H1 (cell line): ENCODE measurements around the gene TBC1D10A. TPM values are rescaled to one million over a fixed set of nuclear protein-coding genes. Genes with fewer than 3 reads are reported as not detected.

Source experiments
- CTCF ChIA-PET: fragments of 300-600 bp; sonication (Branson Sonifier 250); formaldehyde crosslinking; loops from one replicate; lab custom pipeline; 2021; ENCODE audit not compliant: partially characterized antibody; lab: Charles Lee
- POLR2A ChIA-PET: fragments of 300-600 bp; sonication (Branson Sonifier 250); formaldehyde crosslinking; loops from one replicate; lab custom pipeline; 2021; ENCODE audit warnings: inconsistent platforms; ENCODE audit not compliant: partially characterized antibody; lab: Charles Lee
- DNase-seq, 2 experiments: peaks; one replicate each; pipeline versions ENCODE4 v3.0.0 to v3.0.0-alpha.2; 2010 to 2022; ENCODE audit warnings: low spot score in 2 of 2, low read depth in 1 of 2, mixed read lengths in 1 of 2
- FAIRE-seq: peaks from 2 replicates; lab custom pipeline; 2011; peaks lifted over from hg19 to GRCh38; lab: Jason Lieb, UNC
- H2AFZ ChIP-seq: 2 replicates; pipeline ENCODE4 v1.8.1; 2012; ENCODE audit warnings: low read length, inconsistent platforms
- H2AK5ac ChIP-seq: 2 replicates; pipeline ENCODE4 v1.6.1; 2013; ENCODE audit warnings: low read depth, low read length
- H2BK120ac ChIP-seq: replicated peaks from 2 replicates; pipeline ENCODE3; 2013; ENCODE audit warnings: low read depth, low read length, inconsistent platforms
- H2BK12ac ChIP-seq: 2 replicates; pipeline ENCODE4 v1.6.1; 2013; ENCODE audit warnings: low read depth, low read length
- H2BK15ac ChIP-seq: 2 replicates; pipeline ENCODE4 v1.6.1; 2013; ENCODE audit warnings: low read length
- H2BK20ac ChIP-seq: 2 replicates; pipeline ENCODE4 v1.6.1; 2013; ENCODE audit warnings: low read length
- H2BK5ac ChIP-seq: 2 replicates; pipeline ENCODE4 v1.6.1; 2013; ENCODE audit warnings: low read depth, low read length
- H3K14ac ChIP-seq: 2 replicates; pipeline ENCODE4 v1.6.1; 2013; ENCODE audit warnings: inconsistent platforms; ENCODE audit not compliant: insufficient read length
- H3K18ac ChIP-seq: 2 replicates; pipeline ENCODE4 v1.6.1; 2013; ENCODE audit warnings: low read length; ENCODE audit errors: extremely low read depth
- H3K23ac ChIP-seq: 2 replicates; pipeline ENCODE4 v1.6.1; 2013; ENCODE audit warnings: inconsistent platforms; ENCODE audit not compliant: insufficient read length
- H3K23me2 ChIP-seq: 2 replicates; pipeline ENCODE4 v1.6.1; 2013; ENCODE audit warnings: low read depth, low read length
- H3K27ac ChIP-seq: 2 replicates; pipeline ENCODE4 v1.6.1; 2011; ENCODE audit warnings: low read depth, low read length, inconsistent platforms
- H3K27me3 ChIP-seq, 4 experiments: replicated peaks in 1 of 4; 1 replicate in 1 of 4; 2 replicates in 3 of 4; pipeline versions ENCODE4 v1.6.1 to v1.8.1; 2011 to 2013; ENCODE audit warnings: low read length in 3 of 4, mild to moderate bottlenecking in 3 of 4, inconsistent platforms in 2 of 4, mixed read lengths in 2 of 4, moderate library complexity in 1 of 4; ENCODE audit not compliant: control insufficient read depth in 3 of 4, insufficient read depth in 3 of 4; ENCODE audit errors: extremely low read depth in 1 of 4
- H3K36me3 ChIP-seq, 4 experiments: 2 replicates each; pipeline versions ENCODE4 v1.6.1 to v1.8.1; 2011 to 2013; ENCODE audit warnings: mild to moderate bottlenecking in 4 of 4, low read length in 3 of 4, moderate library complexity in 2 of 4, control low read depth in 1 of 4, inconsistent platforms in 1 of 4; ENCODE audit not compliant: insufficient read depth in 4 of 4, control insufficient read depth in 2 of 4
- H3K4ac ChIP-seq: replicated peaks from 2 replicates; pipeline ENCODE3; 2013; ENCODE audit warnings: low read length, low read depth, mixed read lengths, inconsistent platforms; ENCODE audit not compliant: insufficient read length
- H3K4me1 ChIP-seq, 4 experiments: replicated peaks in 1 of 4; 1 replicate in 1 of 4; 2 replicates in 3 of 4; pipeline versions ENCODE4 v1.6.1 to v1.8.1; 2011 to 2013; ENCODE audit warnings: low read length in 3 of 4, inconsistent platforms in 2 of 4, mixed read lengths in 1 of 4; ENCODE audit not compliant: insufficient read depth in 4 of 4, control insufficient read depth in 3 of 4
- H3K4me2 ChIP-seq, 2 experiments: 2 replicates each; pipeline versions ENCODE4 v1.6.1 to v1.8.1; 2011 to 2013; ENCODE audit warnings: low read depth in 2 of 2, low read length in 2 of 2, control low read depth in 1 of 2, inconsistent platforms in 1 of 2, mild to moderate bottlenecking in 1 of 2; ENCODE audit not compliant: insufficient read depth in 1 of 2
- H3K4me3 ChIP-seq, 4 experiments: fragments of 200-600, 300-600 bp in 1 of 4; sonication (generic), shearing (Covaris generic), sonication (Bioruptor Twin) in 1 of 4; 2 replicates each; pipeline versions ENCODE4 v1.5.1 to v1.8.1; 2011 to 2016; ENCODE audit warnings: low read length in 4 of 4, low read depth in 3 of 4, control low read depth in 2 of 4, inconsistent platforms in 2 of 4, mild to moderate bottlenecking in 2 of 4, mixed read lengths in 1 of 4, moderate library complexity in 1 of 4; ENCODE audit not compliant: insufficient read depth in 2 of 4; ENCODE audit errors: extremely low read depth in 1 of 4
- H3K56ac ChIP-seq: replicated peaks from 2 replicates; pipeline ENCODE3; 2013; ENCODE audit warnings: low read depth, mild to moderate bottlenecking, mixed read lengths, low read length, inconsistent platforms; ENCODE audit not compliant: insufficient read length
- H3K79me1 ChIP-seq: 2 replicates; pipeline ENCODE4 v1.6.1; 2013; ENCODE audit warnings: low read depth, low read length, control low read depth
- H3K79me2 ChIP-seq, 2 experiments: 2 replicates each; pipeline versions ENCODE4 v1.6.1 to v1.8.1; 2012 to 2013; ENCODE audit warnings: low read length in 2 of 2, mild to moderate bottlenecking in 2 of 2, inconsistent platforms in 1 of 2; ENCODE audit not compliant: insufficient read depth in 2 of 2, control insufficient read depth in 1 of 2
- H3K9ac ChIP-seq, 4 experiments: replicated peaks in 1 of 4; 1 replicate in 1 of 4; 2 replicates in 3 of 4; pipeline versions ENCODE4 v1.6.1 to v1.8.1; 2011 to 2013; ENCODE audit warnings: low read depth in 3 of 4, low read length in 3 of 4, control low read depth in 2 of 4, mild to moderate bottlenecking in 2 of 4, moderate library complexity in 2 of 4, inconsistent platforms in 1 of 4; ENCODE audit errors: extremely low read depth in 1 of 4
- H3K9me3 ChIP-seq, 2 experiments: 2 replicates each; pipeline versions ENCODE4 v1.6.1 to v1.8.1; 2012 to 2013; ENCODE audit warnings: mild to moderate bottlenecking in 2 of 2, moderate library complexity in 2 of 2, control low read depth in 1 of 2, inconsistent platforms in 1 of 2, low read depth in 1 of 2, low read length in 1 of 2, mixed read lengths in 1 of 2; ENCODE audit not compliant: insufficient read depth in 2 of 2
- H4K20me1 ChIP-seq, 2 experiments: replicated peaks in 1 of 2; 2 replicates each; pipeline versions ENCODE3 to v1.8.1; 2011 to 2013; ENCODE audit warnings: inconsistent platforms in 2 of 2, low read length in 2 of 2, mild to moderate bottlenecking in 1 of 2; ENCODE audit not compliant: insufficient read depth in 2 of 2, control insufficient read depth in 1 of 2
- H4K5ac ChIP-seq: 2 replicates; pipeline ENCODE4 v1.6.1; 2013; ENCODE audit warnings: low read length, low read depth, mixed read lengths, inconsistent platforms; ENCODE audit not compliant: insufficient read length
- H4K8ac ChIP-seq: 2 replicates; pipeline ENCODE4 v1.8.0; 2013; ENCODE audit warnings: mild to moderate bottlenecking, moderate library complexity, low read length, inconsistent platforms; ENCODE audit not compliant: insufficient read depth; ENCODE audit errors: extremely low read depth
- H4K91ac ChIP-seq: replicated peaks from 2 replicates; pipeline ENCODE3; 2013; ENCODE audit warnings: low read length, mixed read lengths, inconsistent platforms; ENCODE audit not compliant: insufficient read length
- WGBS, 2 experiments: shearing (Covaris generic) in 1 of 2; methylation state at CpG; one replicate each; pipeline versions ENCODE4 v1.1.6 to v1.1.7; 2013 to 2015; ENCODE audit warnings: low lambda C conversion rate in 2 of 2, mixed read lengths in 2 of 2, inconsistent platforms in 1 of 2, low coverage in 1 of 2, missing lambda C conversion rate in 1 of 2; ENCODE audit not compliant: insufficient replicate concordance in 2 of 2, insufficient coverage in 1 of 2, insufficient read length in 1 of 2; ENCODE audit errors: extremely low coverage in 1 of 2, missing lambda C conversion rate in 1 of 2; 5-methylcytosine and 5-hydroxymethylcytosine counted together
- polyA plus RNA-seq, 7 experiments: library from polyadenylated mRNA; depleted of rRNA in 3 of 7; stranded (reverse) in 5 of 7; unstranded in 2 of 7; fragments of >200 nt in 5 of 7; fragments of 200-250 nt in 2 of 7; gene quantifications; 1 replicate in 5 of 7; 2 replicates in 1 of 7; 4 replicates in 1 of 7; pipeline versions ENCODE4 v1.2.1 to v1.2.3, GENCODE V29; 2011 to 2013; ENCODE audit warnings: missing spikeins in 2 of 7, mixed read lengths in 2 of 7
- total RNA-seq: library from RNA; stranded (reverse); fragmentation: NEBNext Ultra II Directional; extraction: Animal tissue kit (Norgen Biotek cat#: 25700); gene quantifications from 2 replicates; pipeline ENCODE4 v1.2.1, GENCODE V29; 2021

TBC1D10A gene
- total and polyA plus RNA-seq, 2 of the 8 experiments (the other 6 are each of a cell fraction or from before 2014, with no cell fraction given): 5.4 to 7.0 TPM

DNA sequence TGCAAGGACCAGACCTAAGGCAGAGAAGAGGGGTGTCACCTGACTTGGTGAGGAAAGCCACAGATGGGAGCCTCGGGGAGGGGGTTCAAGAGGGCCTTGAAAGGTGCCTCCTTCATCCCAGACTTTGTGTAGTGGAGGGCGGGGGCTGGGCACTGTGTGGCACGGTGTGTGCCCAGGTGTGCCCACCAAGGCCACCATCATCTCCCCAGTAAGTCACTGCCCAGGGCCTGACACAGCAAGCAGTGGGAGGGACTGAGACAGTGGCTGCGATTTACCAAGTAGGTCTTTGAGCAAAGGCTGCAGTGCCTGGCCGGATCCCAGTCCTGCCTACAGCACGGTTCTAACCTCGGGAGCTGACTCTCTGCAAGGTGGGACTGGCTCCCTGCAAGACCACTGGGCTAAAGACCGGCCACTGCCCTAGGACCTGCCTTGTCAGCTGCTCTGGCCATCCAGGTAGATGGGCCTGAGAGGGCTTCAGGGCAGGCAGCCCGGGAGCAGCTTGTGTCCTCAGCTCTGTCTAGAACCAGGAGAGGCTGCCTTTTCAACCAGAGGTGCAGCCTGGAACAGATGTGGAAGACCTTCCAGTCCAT lies 61.5 kb downstream of the TBC1D10A start:
- Histone ChIP-seq H3K4me2 (no peak overlapping the region), H2BK5ac (no peak overlapping the region), H4K91ac (no peak overlapping the region), H3K9me3 (no peaks in the 10 kb centered on the region), H4K8ac (peak overlapping the region; percentile 38; the same call in 1 of the 2 replicates), H4K20me1 (no peaks in the 10 kb centered on the region), H2BK12ac (no peak overlapping the region), H3K79me1 (no peaks in the 10 kb centered on the region), H2BK20ac (peak overlapping the region; percentile 43; the same call in 1 of the 2 replicates), H3K18ac (no peak overlapping the region), H3K4ac (no peak overlapping the region), H2AK5ac (no peak overlapping the region; the same call in 1 of the 2 replicates), H3K4me3 (no peak overlapping the region), H2AFZ (no peak overlapping the region), H3K23me2 (no peaks in the 10 kb centered on the region), H3K23ac (no peak overlapping the region), H3K27ac (no peak overlapping the region), H4K5ac (no peak overlapping the region), H2BK120ac (no peak overlapping the region), H3K14ac (no peak overlapping the region), H3K36me3 (no peaks in the 10 kb centered on the region), H3K27me3 (no peaks in the 10 kb centered on the region; a peak in 2 of 7 replicates), H3K56ac (no peak overlapping the region), H3K9ac (no peak overlapping the region), H2BK15ac (peak overlapping the region; percentile 88; the same call in 1 of the 2 replicates), H3K79me2 (no peaks in the 10 kb centered on the region), H3K4me1 (peaks cover 0 to 2% (median under 1%) of the 10 kb centered on the region in 4 experiments; a peak in 2 of 7 replicates)
- no peak for DNase-seq
- ChIA-PET POLR2A (interaction anchor here (1.0 to 1.2 kb wide), 2 partner anchors 23 to 107 kb away, joined by 3 read pairs; no protein-coding TSS in a partner anchor), CTCF (interaction anchor here (0.6 to 2.4 kb wide), 5 partner anchors 11 to 887 kb away, joined by 3 to 14 read pairs (median 3); no protein-coding TSS in a partner anchor)
- 94% methylated on average over 9 of the region's 9 CpGs; no CpG with 5 or more reads in 1 of the 2 experiments for WGBS, 2 experiments
- no peak for FAIRE-seq
